HEK293T (cell line): ENCODE results near the gene PAFAH1B1.

ENCODE experiments used
- CTCF ChIA-PET: fragments of 350-600 bp; formaldehyde crosslinking; extraction: SDS; loops from one replicate; lab custom pipeline; 2021; ENCODE audit warnings: antibody characterized with exemption, inconsistent platforms; lab: Yijun Ruan, JAX
- POLR2A ChIA-PET: fragments of 350-600 bp; formaldehyde crosslinking; extraction: SDS; loops from one replicate; lab custom pipeline; 2020; ENCODE audit warnings: antibody characterized with exemption, inconsistent platforms; lab: Yijun Ruan, JAX
- DNase-seq: peaks from one replicate; pipeline ENCODE4 v3.0.0; 2012; ENCODE audit warnings: mixed read lengths; ENCODE audit errors: extremely low spot score
- ARNT ChIP-seq: fragments of 450-650 bp; IDR thresholded peaks from 2 replicates; pipeline ENCODE4 v1.6.1; 2017; ENCODE audit warnings: mild to moderate bottlenecking
- BHLHE40 ChIP-seq: fragments of 450-650 bp; IDR thresholded peaks from 2 replicates; pipeline ENCODE4 v1.6.1; 2016; ENCODE audit warnings: mild to moderate bottlenecking, moderate library complexity, borderline replicate concordance
- CTBP1 ChIP-seq: fragments of 450-650 bp; IDR thresholded peaks from 2 replicates; pipeline ENCODE4 v1.6.1; 2016; ENCODE audit warnings: borderline replicate concordance
- ELF4 ChIP-seq: fragments of 450-650 bp; IDR thresholded peaks from 2 replicates; pipeline ENCODE4 v1.6.1; 2017; ENCODE audit warnings: antibody characterized with exemption
- FOXA1 ChIP-seq: fragments of 450-650 bp; IDR thresholded peaks from 2 replicates; pipeline ENCODE4 v1.6.1; 2016; ENCODE audit warnings: mild to moderate bottlenecking
- FOXK2 ChIP-seq: fragments of 450-650 bp; IDR thresholded peaks from 2 replicates; pipeline ENCODE4 v1.6.1; 2016; ENCODE audit warnings: mild to moderate bottlenecking
- FOXM1 ChIP-seq: fragments of 450-650 bp; IDR thresholded peaks from 2 replicates; pipeline ENCODE4 v1.6.1; 2017; ENCODE audit warnings: mild to moderate bottlenecking, borderline replicate concordance
- HDGF ChIP-seq: fragments of 450-650 bp; IDR thresholded peaks from 2 replicates; pipeline ENCODE4 v1.6.1; 2017; ENCODE audit warnings: antibody characterized with exemption, borderline replicate concordance
- L3MBTL2 ChIP-seq: fragments of 450-650 bp; conservative IDR thresholded peaks from 2 replicates; pipeline ENCODE4 v1.6.1; 2016; ENCODE audit warnings: mild to moderate bottlenecking
- LEF1 ChIP-seq: fragments of 450-650 bp; IDR thresholded peaks from 2 replicates; pipeline ENCODE4 v1.6.1; 2017; ENCODE audit warnings: mild to moderate bottlenecking, borderline replicate concordance
- NFRKB ChIP-seq: fragments of 450-650 bp; IDR thresholded peaks from 2 replicates; pipeline ENCODE4 v1.6.1; 2016; ENCODE audit warnings: mild to moderate bottlenecking, moderate library complexity
- PKNOX1 ChIP-seq: fragments of 450-650 bp; IDR thresholded peaks from 2 replicates; pipeline ENCODE4 v1.6.1; 2016
- SP1 ChIP-seq: fragments of 450-650 bp; IDR thresholded peaks from 2 replicates; pipeline ENCODE4 v1.6.1; 2017
- SUZ12 ChIP-seq: fragments of 450-650 bp; IDR thresholded peaks from 2 replicates; pipeline ENCODE4 v1.6.1; 2016; ENCODE audit warnings: mild to moderate bottlenecking
- TARDBP ChIP-seq: fragments of 450-650 bp; IDR thresholded peaks from 2 replicates; pipeline ENCODE4 v1.6.1; 2016
- ZNF384 ChIP-seq: fragments of 450-650 bp; IDR thresholded peaks from 2 replicates; pipeline ENCODE4 v1.6.1; 2016

The PAFAH1B1 gene

GRCh38 chr17:2593821-2594721 lies 617 bp downstream of the PAFAH1B1 start:
- CTCF ChIA-PET = no interaction called here
- TF ChIP-seq NFRKB (no peak; the same call in 1 of the 2 replicates), PKNOX1 (no peak), SP1 (no peak), L3MBTL2 (no peak), ZNF384 (no peak), FOXK2 (no peak), HDGF (no peak)
- DNase-seq = peak; percentile 65
- POLR2A ChIA-PET = interaction anchor here (0.7 to 1.8 kb wide), 7 partner anchors 9 to 83 kb away, joined by 3 to 8 read pairs (median 5); partner anchors contain the start of gene METTL16

- ChIA-PET CTCF (no interaction called here), POLR2A (interaction anchor here (1.0 to 1.4 kb wide), 3 partner anchors 8 to 83 kb away, joined by 3 to 6 read pairs (median 3); partner anchors contain the start of gene METTL16)
- TF ChIP-seq SP1 (no peak), ZNF384 (peak; percentile 46; the same call in 1 of the 2 replicates)
- no peak for DNase-seq
These were observed 1.5 kb downstream of the PAFAH1B1 start for GRCh38 chr17:2594722-2595599.

- ChIA-PET CTCF (no interaction called here), POLR2A (no interaction called here)
- TF ChIP-seq SUZ12 (no peak), ZNF384 (no peak), LEF1 (no peak), HDGF (no peak), BHLHE40 (no peak), CTBP1 (no peak), ARNT (no peak), FOXK2 (no peak), ELF4 (no peak), TARDBP (no peak), NFRKB (no peak), SP1 (no peak), L3MBTL2 (no peak), PKNOX1 (no peak), FOXM1 (no peak), FOXA1 (no peak)
- DNase-seq = no peak
These were observed 2.3 kb downstream of the PAFAH1B1 start for GRCh38 chr17:2595716-2596115.

- ChIA-PET POLR2A (no interaction called here), CTCF (no interaction called here)
- DNase-seq = no peak
- TF ChIP-seq ARNT (no peak), SP1 (no peak), LEF1 (no peak), HDGF (no peak), BHLHE40 (no peak), TARDBP (no peak), PKNOX1 (no peak), ZNF384 (no peak)
These were observed 4.7 kb downstream of the PAFAH1B1 start for GRCh38 chr17:2598166-2598565.

GRCh38 chr17:2602597-2603017 lies 9.2 kb downstream of the PAFAH1B1 start:
- CTCF ChIA-PET = interaction anchor here (0.6 kb wide), 1 partner anchor 74 kb away, joined by 5 read pairs; no protein-coding TSS in a partner anchor
- POLR2A ChIA-PET = interaction anchor here (1.4 kb wide), 1 partner anchor 8 kb away, joined by 6 read pairs; no protein-coding TSS in a partner anchor
- TF ChIP-seq L3MBTL2 (no peak), ARNT (no peak), BHLHE40 (no peak), FOXA1 (no peak), FOXK2 (no peak), HDGF (no peak), NFRKB (no peak), CTBP1 (no peak), ZNF384 (no peak), TARDBP (no peak), LEF1 (no peak), SUZ12 (no peak), SP1 (no peak), PKNOX1 (no peak), FOXM1 (no peak), ELF4 (no peak)
- DNase-seq = no peak
